Hematopoietic multipotent progenitor cell treated with erythropoietin and hydrocortisone succinate and interleukin-3 and kit ligand, for 8 days (in vitro differentiated cells): ENCODE measurements around the gene ARPC2.

Source experiments
- DNase-seq: peaks from one replicate; pipeline ENCODE4 v3.0.0-alpha.2; 2015

ARPC2 gene

DNA sequence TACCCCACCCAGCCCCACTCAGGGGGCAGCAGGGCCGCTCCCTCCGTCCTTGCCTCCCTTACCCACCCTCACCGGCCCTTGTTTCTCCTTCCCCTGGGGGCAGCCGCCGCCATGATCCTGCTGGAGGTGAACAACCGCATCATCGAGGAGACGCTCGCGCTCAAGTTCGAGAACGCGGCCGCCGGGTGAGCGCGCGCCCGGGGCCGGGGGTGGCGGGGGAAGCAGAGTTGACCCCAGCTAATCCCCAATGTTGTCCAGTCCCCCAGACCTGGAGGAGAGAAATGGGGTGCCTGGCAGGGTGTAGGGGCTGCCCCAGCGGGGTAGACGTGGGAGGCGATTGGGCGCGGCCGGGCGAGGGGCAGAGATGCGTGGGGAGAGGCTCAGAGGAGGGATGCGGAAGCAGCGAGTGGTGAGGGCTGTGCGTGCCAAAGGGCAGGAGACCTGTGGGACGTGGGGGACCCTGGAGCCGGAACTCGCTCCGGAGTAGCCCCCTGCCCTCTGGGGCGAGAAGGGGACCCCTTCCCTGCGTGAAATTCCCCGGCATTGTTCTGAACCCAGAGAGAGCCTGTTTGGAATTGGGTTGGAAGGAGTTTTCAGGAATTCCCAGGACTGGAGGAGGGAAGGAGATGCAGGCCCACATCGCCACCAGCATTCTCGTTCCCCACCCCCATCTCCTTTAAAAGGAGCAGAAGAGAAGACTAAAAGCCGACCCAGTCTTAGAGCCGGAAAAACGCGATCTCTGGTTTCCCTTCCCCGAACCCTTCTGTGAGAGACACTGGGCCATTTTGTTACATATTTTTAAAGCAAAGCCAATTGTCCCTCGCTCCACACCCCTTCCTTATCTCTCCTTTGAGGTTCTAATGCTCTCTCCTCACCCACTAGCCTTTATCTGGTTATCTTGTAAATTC is 625 bp downstream of the ARPC2 start:
- DNase-seq: peak; percentile 46

DNA sequence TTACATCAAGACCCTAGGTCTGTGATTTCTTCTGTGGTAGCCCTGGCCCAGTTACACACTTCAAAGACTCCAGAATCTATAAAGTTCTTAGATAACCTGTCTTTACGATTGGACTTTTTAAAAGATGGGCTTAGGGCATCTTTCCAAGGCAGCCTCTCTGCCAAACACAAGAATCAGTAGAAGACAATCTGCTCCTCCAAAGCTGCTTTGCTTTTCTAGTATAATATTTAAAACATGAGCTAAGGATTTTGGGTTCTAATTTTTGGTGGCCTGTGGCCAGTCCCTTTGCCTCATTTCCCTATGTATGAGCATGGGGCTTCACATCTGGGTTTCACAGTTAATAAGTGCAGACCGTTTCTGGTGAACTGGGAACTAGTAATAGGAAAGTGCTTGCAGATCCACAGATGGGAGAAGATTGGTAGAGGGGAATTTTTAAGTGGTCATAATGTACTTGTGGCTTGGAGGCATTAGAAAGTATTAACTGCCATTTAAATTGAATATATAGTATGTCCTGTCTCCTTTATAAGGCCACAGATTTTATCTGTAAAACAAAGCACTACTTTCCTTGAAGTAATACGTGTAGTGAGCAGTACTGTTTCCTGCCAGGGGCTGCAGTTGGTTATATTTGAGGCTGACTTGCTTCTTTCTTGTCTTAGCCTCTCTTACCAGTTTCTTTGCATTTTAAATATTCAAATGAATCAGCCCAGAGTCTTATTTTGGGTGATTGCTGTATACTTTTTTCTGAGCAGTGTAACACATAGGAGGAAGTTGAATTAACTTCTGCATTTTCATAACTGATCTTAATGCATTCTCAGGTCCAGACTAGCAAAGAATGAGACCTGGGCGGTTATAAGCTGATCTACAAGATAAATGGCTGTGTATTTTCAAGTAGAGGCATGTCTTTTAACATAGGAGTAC is 1.5 kb downstream of the ARPC2 start:
- DNase-seq: peak; percentile 25

DNA sequence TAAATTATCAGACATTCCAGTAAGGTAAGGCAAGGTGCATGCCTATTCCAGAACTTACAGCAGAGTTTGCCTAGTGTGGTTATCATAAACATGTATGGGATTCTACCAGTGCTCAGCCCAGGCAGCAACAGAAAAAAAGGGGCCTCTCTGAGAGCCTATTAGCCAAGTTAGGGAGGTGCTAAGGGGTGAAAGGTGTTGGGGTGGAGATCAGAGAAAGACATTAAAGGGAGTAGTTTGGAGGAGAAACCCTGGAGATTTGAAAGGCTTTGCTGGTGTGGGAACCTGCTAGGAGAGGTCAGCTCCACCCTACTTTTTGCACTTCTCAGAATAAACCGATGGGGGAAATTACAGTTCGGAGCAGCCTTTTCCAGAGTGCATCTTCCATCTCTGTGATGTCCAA is 2.9 kb downstream of the ARPC2 start:
- DNase-seq: no peak

DNA sequence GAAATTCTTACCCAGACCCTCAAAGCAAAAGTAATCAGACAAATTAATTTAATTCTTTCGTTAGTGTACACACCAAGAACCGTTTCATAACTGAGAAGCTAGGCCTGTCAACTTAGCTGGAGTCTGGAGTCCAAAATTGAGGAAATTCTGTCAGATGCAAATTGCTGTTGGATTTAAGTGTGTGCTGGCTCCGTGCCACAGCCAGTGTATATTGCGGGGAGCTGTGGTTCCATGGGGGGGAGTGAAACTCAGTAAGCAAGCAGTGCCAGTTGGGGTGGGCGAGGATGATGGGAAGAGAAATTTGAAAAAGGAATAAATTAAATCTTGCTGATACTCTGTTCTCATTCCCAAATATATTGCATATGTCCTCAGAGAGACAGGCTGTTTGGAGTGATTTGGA is 4.0 kb downstream of the ARPC2 start:
- DNase-seq: no peak

DNA sequence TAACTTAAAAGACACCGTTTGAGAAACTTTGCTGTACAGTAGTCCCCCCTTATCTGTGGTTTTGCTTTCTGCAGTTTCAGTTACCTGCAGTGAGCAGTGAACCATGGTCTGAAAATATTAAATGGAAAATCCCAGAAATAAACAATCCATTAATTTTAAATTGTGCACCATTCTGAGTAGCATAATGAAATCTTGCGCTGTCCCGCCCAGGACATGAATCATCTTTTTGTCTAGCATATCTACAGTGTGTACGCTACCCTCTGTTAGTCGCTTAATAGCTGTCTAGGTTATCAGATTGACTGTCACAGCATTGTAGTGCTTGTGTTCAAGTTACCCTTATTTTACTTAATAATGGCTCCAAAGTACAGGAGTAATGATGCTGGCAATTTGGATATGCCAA is 6.1 kb downstream of the ARPC2 start:
- peak; percentile 40 for DNase-seq

GRCh38 chr2:218224186-218224585 is 7.2 kb downstream of the ARPC2 start:
- DNase-seq: no peak

DNA sequence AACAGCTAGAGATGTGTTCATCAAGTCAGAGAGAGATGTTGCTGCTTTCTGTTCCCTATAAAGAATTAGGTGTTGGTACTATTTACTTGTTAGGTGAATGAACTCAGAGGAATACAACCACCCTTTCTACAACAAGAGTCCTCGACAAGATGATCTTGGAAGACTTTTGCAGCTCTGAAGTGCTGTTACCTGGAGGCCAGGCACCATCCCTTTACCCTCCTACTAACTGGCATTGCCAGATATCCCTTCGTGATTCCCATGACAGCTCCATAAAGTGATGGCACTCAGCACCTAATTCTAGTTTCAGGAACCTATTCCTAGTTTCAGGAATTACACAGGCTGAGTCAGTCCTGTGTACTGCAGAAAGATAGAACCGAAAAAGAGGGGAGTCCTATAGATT is 9.9 kb downstream of the ARPC2 start:
- no peak for DNase-seq

DNA sequence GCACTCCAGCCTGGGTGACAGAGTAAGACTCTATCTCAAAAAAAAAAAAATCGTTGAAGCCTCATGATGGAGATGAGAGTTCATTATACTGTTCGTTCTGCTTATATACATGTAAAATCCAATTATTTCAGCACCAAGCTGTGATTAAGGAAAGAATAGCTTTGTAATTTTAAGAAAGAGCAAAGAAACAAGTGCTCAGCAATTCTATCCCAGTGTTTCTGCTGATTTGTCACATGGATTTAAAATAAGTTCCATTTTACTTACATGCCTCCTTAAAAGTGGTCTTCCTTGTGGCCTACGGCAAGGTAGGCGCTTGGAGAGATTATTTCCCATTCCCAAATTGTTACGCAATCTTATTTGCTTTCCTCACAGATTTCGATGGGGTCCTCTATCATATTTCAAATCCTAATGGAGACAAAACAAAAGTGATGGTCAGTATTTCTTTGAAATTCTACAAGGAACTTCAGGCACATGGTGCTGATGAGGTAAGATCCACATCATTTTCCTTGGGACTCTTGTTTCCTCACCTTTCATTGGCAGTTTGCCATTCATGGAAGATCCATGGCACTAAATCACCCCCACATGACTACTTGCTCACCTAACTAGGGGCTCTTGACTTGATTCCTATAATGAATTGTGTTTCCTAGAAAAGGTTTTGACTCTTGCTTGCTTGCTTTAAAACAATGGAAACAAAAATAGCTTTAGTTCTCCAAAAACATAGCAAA is 11.5 kb downstream of the ARPC2 start:
- DNase-seq: no peak

- DNase-seq: peak; percentile 25
These were observed 12.2 kb downstream of the ARPC2 start for GRCh38 chr2:218229239-218229638.

- no peak for DNase-seq
These were observed 12.9 kb downstream of the ARPC2 start for GRCh38 chr2:218229851-218230250.

DNA sequence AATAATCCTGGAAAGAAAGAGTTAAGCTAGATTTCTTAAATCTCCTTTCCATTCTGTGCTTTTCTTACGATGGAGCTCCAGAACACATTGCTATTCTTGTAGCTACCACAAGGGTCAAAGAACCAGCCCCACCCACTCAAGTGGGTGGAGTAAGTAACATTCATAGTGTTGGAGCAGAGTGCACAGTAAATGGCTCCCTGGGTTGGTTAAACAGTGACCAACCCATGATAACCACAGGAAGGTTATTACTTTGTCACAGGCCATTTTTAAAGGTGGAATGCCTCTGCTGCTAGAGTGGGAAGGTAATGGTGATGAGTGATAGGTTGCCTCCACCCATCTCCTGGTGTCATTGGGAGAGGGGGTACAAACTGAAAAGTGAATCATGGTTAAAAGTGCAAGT is 13.9 kb downstream of the ARPC2 start:
- peak; percentile 73 for DNase-seq

- DNase-seq: no peak
These were observed 16.6 kb downstream of the ARPC2 start for GRCh38 chr2:218233543-218233942.

- no peak for DNase-seq
These were observed 17.5 kb downstream of the ARPC2 start for GRCh38 chr2:218234521-218234920.

DNA sequence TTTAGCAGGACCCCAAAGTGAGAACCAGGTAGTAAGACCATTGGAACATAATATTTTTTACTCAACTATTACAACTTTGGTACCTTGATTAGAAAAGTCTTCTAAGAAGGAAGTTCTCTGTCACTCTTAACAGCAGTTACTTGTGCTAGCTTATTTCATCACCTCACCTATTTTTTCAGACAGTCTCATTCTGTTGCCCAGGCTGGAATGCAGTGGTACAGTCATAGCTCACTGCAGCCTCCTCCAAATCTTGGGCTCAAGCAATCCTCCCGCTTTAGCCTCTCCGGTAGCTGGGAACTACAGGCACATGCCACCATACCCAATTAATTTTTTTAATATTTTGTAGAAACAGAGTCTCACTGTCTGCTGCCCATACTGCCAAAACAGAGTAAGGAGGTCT is 18.0 kb downstream of the ARPC2 start:
- DNase-seq: no peak

DNA sequence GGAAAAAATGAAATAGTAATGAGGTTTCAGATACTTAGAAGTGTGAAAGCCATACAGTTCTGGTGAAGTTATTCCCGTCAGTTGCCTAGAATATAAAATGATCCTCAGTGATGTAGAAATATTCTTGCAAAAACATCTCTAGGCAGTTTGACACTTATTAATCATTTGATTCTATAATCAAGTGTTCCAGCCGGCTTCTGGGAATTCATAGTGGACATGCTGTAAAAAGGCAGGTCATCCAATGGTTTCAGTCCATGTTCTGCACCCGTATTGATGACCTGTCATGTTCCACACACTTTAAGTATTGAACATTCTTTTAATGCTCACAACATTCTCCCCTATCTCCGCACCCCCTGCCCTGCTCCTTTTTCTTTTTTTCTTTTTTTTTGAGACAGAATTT is 19.8 kb downstream of the ARPC2 start:
- DNase-seq: no peak

DNA sequence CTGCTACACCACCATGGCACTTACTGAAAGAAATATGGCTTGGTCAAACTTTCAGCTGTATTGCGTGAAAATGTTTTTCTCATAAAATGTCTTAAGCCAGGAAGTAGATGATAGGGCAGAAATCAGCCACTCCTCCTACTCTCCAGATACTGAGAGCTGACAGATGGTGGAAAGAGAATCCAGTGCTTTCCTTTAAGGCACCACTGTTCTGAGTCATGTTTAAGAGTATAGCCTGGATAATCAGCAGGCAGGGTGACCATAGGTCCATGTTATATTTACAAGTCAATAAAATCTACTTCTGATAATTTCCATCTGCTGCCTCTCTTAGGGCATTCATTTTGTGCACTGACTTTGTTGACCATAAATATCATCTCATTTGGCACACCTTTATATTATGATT is 21.9 kb downstream of the ARPC2 start:
- DNase-seq: no peak

DNA sequence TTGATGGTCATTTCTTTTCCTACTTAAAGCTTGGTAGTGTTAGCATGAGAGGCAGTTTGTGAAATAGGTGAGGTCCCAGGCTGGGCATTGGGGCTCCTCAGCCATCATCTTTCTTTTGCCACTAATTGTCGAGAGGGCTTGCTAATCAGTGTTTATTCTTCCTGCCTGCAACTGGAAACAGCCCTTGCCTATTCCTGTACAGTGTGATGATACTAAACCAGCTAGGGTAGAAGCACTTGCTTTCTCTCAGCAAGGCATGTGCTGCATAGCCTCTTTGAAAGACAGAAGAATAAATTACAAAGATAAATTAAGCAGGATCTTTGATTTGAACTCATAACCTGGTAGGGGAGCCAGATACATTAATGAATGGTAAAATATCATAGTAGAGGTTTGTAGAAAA is 27.2 kb downstream of the ARPC2 start:
- DNase-seq: no peak

DNA sequence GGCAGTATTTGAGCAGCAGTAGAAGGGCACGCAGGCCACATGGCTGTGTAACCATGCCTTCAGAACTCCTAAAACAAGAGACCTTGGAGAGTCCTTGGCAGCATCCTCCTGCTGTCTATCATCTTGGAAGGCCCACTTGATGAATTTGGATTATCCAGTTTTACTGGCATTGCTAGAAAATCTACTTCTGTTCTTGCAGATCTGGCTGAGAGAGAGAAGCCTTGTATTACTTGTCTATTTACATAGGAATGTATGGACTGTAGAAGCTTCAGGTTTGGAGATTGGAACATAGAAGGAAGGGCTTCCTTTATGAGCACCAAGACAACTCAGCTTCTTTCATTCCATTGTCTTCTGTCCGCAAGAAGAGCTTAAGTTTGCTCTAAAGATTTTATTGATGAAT is 27.7 kb downstream of the ARPC2 start:
- no peak for DNase-seq

DNA sequence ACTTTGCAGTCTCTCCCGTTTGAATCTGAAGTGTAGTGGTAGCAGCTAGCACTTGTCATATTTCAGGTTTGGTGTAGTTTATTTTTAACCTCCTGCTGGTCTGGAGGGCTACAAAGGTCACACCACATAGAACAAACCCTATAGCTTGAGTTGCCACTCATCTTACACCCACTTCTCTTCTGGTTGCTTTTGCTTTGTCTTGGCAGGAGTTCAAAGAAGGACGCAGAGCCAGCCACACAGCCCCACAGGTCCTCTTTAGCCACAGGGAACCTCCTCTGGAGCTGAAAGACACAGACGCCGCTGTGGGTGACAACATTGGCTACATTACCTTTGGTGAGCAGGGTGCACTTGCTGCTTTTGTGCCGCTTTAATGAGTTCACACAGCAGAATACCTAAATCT is 28.2 kb downstream of the ARPC2 start:
- DNase-seq: no peak

GRCh38 chr2:218249691-218250090 is 32.7 kb downstream of the ARPC2 start:
- DNase-seq: no peak

DNA sequence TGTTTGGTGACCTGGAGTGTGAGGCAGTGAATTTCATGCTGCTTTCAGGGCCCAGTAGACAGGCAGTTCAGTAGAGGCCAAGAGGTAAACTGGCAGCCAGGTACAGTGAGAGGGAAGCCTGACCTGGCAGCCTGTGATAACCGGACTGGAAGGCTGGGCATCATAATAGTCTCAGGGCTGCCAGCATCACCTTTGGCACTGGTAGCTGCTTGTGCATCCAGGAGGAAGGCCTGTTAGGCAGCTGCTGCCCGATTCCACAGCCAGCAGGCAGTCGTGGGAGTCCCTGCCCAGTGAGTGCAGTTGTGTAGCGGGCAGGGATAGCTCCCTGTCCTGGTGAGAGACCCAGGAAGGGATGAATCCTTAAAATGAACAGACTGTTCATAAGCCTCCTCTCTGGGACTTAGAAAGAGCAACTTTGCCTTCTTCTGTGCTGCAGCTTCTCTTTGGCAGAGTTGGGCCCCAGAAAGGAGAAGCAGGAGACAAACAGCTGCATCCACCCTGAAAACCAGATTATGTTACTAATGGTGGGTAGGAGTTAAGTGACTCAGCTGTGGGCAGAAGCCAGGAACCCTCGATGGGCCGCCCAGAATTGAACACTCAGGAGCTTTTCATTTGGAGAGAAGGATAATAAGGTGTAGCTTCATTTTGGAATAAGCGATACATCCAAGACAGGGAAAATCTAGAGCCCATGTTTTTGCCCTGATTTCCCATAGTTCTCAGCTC is 35.7 kb downstream of the ARPC2 start:
- no peak for DNase-seq

DNA sequence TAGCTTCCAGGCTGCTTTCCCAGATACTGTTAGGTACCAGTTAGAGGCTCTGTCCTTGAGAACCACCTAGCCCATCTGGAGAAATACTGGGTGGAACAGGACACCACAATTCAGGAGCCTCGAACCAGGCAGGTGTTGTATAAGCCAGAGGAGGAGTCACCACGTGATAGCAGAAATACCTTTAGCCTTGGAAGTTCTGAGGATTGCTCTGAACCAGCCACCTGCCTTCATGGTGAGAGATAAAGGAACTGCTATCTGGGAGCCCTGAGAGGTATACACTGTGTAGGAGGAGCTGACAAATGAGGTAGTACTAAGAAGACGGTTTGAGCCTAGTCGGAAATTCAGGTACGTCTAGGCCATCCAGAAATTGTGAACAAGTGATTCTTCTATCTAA is 36.2 kb downstream of the ARPC2 start:
- no peak for DNase-seq

GRCh38 chr2:218255446-218255845 is 38.5 kb downstream of the ARPC2 start:
- no peak for DNase-seq
